Ovary (tissue), 9 donors: ENCODE data around the gene HAGH. TPM values are rescaled to one million over a fixed set of nuclear protein-coding genes. Genes with fewer than 3 reads are reported as not detected.

Experiments used
- DNase-seq, 5 donors: peaks; one replicate each; pipeline ENCODE4 v3.0.0-alpha.2; 2019 to 2020
- H3K27ac ChIP-seq, 2 donors: fragments of 200-600 bp; one replicate each; pipeline versions ENCODE4 v1.5.1 to v1.8.0; 2019 to 2022
- H3K27me3 ChIP-seq: fragments of 200-600 bp; one replicate; pipeline ENCODE4 v1.8.0; 2022
- H3K36me3 ChIP-seq: fragments of 200-600 bp; sonication (generic); one replicate; pipeline ENCODE4 v1.5.1; 2019
- H3K4me1 ChIP-seq: one replicate; pipeline ENCODE4 v1.8.1; 2013; ENCODE audit warnings: mild to moderate bottlenecking, moderate library complexity; ENCODE audit not compliant: insufficient read depth
- H3K4me3 ChIP-seq: fragments of 200-600 bp; sonication (generic); one replicate; pipeline ENCODE4 v1.5.1; 2017
- H3K9me3 ChIP-seq, 2 donors: fragments of 200-600 bp in 1 of 2; sonication (generic) in 1 of 2; one replicate each; pipeline versions ENCODE4 v1.5.1 to v1.8.1; 2013 to 2019; ENCODE audit warnings: mild to moderate bottlenecking in 1 of 2, moderate library complexity in 1 of 2
- CTCF ChIP-seq, 3 donors: fragments of 450-650 bp in 2 of 3; fragments of 200-600 bp in 1 of 3; IDR thresholded peaks; one replicate each; pipeline versions ENCODE4 v1.5.1 to v1.8.0; 2016 to 2022; ENCODE audit warnings: antibody characterized with exemption in 3 of 3, mild to moderate bottlenecking in 1 of 3
- EP300 ChIP-seq: sonication (generic); formaldehyde crosslinking; IDR thresholded peaks from one replicate; pipeline ENCODE4 v1.6.1; 2017; ENCODE audit warnings: antibody characterized with exemption
- POLR2A ChIP-seq: fragments of 450-650 bp; IDR thresholded peaks from one replicate; pipeline ENCODE4 v1.6.1; 2017; ENCODE audit warnings: antibody characterized with exemption, mild to moderate bottlenecking, moderate library complexity
- WGBS, 3 donors: extraction: QIAGEN DNeasy Blood & Tissue Kit in 1 of 3; methylation state at CpG; one replicate each; pipeline versions ENCODE4 v1.1.5 to v1.1.7; 2013 to 2017; 5-methylcytosine and 5-hydroxymethylcytosine counted together
- intact Hi-C, 4 donors: fragments of 100-400 bp; cut with DNase I; formaldehyde crosslinking; loops; one replicate each; pipeline versions ENCODE4 v1.11.0 to v1.15.1; 2022 to 2023
- polyA plus RNA-seq, 2 donors: library from polyadenylated mRNA; stranded (reverse); fragments of 200-250 nt in 1 of 2; fragments of 350-450 nt in 1 of 2; fragmentation: Illumina TruSeq in 1 of 2; extraction: RNeasy Lipid Tissue Mini Kit (QIAGEN cat#74804) in 1 of 2; gene quantifications; one replicate each; pipeline ENCODE4 v1.2.3, GENCODE V29; 2013 to 2014
- total RNA-seq, 7 donors: library from RNA; depleted of rRNA in 2 of 7; stranded (reverse); fragments of >200 nt in 2 of 7; fragmentation: NEBNext Ultra II Directional in 3 of 7; extraction: Animal tissue kit (Norgen Biotek cat#: 25700) in 3 of 7; gene quantifications; one replicate each; pipeline versions ENCODE4 v1.1.0 to v1.2.4, GENCODE V29; 2016 to 2023
- donor health status: DM: no; HTN: no; CAD: no; lungs with moderate emphysema.
- donor health status: DM: no; HTN: no; CAD: no.
- donor health status: Bipolar disorder and iron deficiency.
- donor health status: DM: yes; HTN: yes; CAD: no.
- donor health status: DM: no; HTN: no; CAD: no.
- donor health status: DM: yes; HTN: yes; CAD: no.

Gene HAGH
- total and polyA plus RNA-seq, 9 donors: 7.7 to 70.2 (median 37.0) TPM

DNA sequence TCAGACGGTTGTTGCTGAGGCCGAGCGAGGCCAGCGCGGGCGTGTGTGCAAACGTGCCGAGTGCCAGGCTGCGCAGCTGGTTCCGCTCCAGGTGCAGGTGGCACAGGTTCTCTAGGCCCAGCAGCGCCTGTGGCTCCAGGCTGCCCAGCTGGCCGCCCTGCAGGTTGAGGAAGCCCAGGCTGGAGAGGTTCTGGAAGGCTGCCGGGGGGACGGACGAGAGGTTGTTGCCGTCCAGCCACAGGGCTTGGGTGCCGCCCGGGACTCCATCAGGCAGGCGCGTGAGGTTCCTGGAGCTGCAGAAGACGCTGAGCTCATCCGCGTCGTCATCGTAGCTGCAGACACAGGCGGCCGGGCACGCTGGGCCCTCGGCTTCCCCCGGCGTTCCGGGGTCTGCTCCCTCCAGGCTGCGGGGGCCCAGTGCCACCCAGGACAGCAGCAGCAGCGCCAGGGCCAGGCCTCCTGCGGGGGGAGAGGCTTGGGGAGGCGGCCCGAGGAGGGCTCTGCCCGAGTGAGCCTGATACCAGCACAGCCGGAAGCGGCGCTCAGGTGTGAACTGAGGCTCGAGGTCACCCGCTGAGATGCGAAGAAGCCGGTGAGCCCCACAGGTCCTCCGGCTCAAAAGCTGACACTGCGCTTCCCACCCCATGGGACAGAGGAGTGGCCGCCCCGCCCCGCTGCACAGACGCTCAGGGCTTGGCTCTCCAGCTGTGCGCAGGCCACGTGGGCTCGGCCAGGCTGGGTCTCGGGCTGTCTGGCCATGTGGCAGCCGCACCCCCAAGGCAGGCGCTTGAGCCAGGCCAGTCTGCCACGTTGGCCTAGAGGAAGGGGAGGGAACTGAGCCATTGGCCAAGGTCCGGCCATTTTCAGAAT is 34.4 kb downstream of the HAGH start:
- TF ChIP-seq CTCF (IDR thresholded peaks at IDR 0.05): no peak
- TF ChIP-seq EP300: no peak
- no peak for TF ChIP-seq POLR2A
- intact Hi-C loops: no loop called here
- no peak overlapping the region for H3K27ac ChIP-seq
- H3K36me3 ChIP-seq: no peaks in the 10 kb centered on the region
- H3K9me3 ChIP-seq: no peaks in the 10 kb centered on the region
- no peak overlapping the region for H3K4me3 ChIP-seq
- DNase-seq: peak in 4 of 5 donors; percentile 18 to 40 (median 22)
- no peaks in the 10 kb centered on the region for H3K27me3 ChIP-seq
- 85 to 89% (median 86%) methylated on average over 45 to 59 of the region's 59 CpGs for WGBS, 3 donors
- no peaks in the 10 kb centered on the region for H3K4me1 ChIP-seq

- H3K9me3 ChIP-seq: no peaks in the 10 kb centered on the region
- WGBS, 3 donors: 92% methylated on average over 37 to 53 of the region's 53 CpGs
- no peaks in the 10 kb centered on the region for H3K4me1 ChIP-seq
- no peaks in the 10 kb centered on the region for H3K36me3 ChIP-seq
- DNase-seq: peak in 4 of 5 donors; percentile 19 to 35 (median 22)
- intact Hi-C loops: no loop called here
- TF ChIP-seq POLR2A: no peak
- TF ChIP-seq CTCF (IDR thresholded peaks at IDR 0.05): no peak
- no peak for TF ChIP-seq EP300
- no peaks in the 10 kb centered on the region for H3K27me3 ChIP-seq
- no peak overlapping the region for H3K4me3 ChIP-seq
- no peak overlapping the region for H3K27ac ChIP-seq
Observed at GRCh38 chr16:1791256-1791942, 35.2 kb downstream of the HAGH start.

DNA sequence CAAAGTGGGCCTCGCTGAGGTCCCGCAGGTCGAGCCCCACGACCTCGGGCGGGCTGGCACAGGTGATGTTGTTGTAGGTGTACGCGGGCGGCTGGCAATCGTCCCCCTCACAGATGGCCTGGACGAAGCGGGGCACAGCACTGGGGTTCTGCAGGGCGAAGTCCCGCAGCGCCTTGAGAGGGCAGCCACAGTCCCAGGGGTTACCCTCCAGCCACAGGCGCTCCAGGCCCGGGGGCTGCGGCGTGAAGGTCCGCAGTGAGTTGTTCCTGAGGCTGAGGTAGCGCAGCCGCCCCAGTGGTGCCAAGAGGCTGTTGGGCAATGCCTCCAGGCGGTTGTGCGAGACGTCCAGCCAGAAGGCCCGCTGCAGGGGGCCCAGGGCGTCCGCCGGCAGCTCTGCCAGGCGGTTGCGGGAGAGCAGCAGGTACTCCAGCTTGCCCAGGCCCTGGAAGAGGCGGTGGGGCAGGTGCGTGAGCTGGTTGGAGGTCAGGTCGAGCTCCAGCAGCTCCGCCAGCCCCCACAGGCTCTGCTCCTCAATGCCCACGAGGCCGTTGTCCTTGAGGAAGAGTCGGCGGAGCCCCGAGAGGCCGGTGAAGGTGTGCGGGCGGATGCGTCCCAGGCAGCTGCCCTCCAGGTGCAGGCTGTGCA is 35.9 kb downstream of the HAGH start:
- intact Hi-C loops: no loop called here
- 87 to 89% (median 87%) methylated on average over 39 to 44 of the region's 44 CpGs for WGBS, 3 donors
- H3K27ac ChIP-seq: no peak overlapping the region
- no peaks in the 10 kb centered on the region for H3K4me1 ChIP-seq
- no peaks in the 10 kb centered on the region for H3K27me3 ChIP-seq
- no peaks in the 10 kb centered on the region for H3K9me3 ChIP-seq
- no peaks in the 10 kb centered on the region for H3K36me3 ChIP-seq
- DNase-seq: peak in 4 of 5 donors; percentile 11 to 37 (median 24)
- no peak overlapping the region for H3K4me3 ChIP-seq
- no peak for TF ChIP-seq EP300
- no peak for TF ChIP-seq CTCF (IDR thresholded peaks at IDR 0.05)
- no peak for TF ChIP-seq POLR2A

DNA sequence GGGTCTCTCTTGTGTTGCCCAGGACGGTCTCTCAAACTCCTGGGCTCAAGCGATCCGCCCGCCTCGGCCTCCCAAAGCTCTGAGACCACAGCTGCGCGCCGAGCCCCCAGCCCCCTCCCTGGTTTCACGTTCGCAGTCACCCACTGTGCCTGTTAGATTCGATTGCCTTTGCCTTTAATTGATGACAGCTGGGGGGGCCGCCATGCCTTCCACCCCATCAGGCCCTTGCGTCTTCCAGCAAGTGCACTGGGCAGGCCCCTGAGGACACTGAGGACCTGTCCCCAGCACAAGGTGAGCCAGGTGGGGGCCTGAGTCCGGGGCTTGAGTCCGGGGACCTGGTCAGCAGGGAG is 36.4 kb downstream of the HAGH start:
- no peaks in the 10 kb centered on the region for H3K4me1 ChIP-seq
- no peaks in the 10 kb centered on the region for H3K36me3 ChIP-seq
- H3K4me3 ChIP-seq: no peak overlapping the region
- TF ChIP-seq CTCF (IDR thresholded peaks at IDR 0.05) (no peak), EP300 (no peak), POLR2A (no peak)
- H3K27me3 ChIP-seq: no peaks in the 10 kb centered on the region
- no peak overlapping the region for H3K27ac ChIP-seq
- no peak for DNase-seq
- intact Hi-C loops: no loop called here
- 89 to 93% (median 91%) methylated on average over 15 of the region's 15 CpGs for WGBS, 3 donors
- no peaks in the 10 kb centered on the region for H3K9me3 ChIP-seq
